Neural cell (in vitro differentiated cells): ENCODE data around the gene PAFAH1B1.

Source experiments
- CTCF ChIP-seq: fragments of 450-650 bp; IDR thresholded peaks from 2 replicates; pipeline ENCODE4 v1.5.1; 2014; ENCODE audit warnings: antibody characterized with exemption, mild to moderate bottlenecking, moderate library complexity; ENCODE audit not compliant: poor library complexity, severe bottlenecking
- EP300 ChIP-seq: fragments of 450-650 bp; conservative IDR thresholded peaks from 2 replicates; pipeline ENCODE4 v1.6.1; 2014; ENCODE audit warnings: antibody characterized with exemption, mild to moderate bottlenecking, moderate library complexity; ENCODE audit not compliant: poor library complexity, severe bottlenecking
- EZH2 ChIP-seq: fragments of 200-600, 300-800 bp; shearing (Covaris generic), sonication (generic); IDR thresholded peaks from 2 replicates; pipeline ENCODE4 v1.6.1; 2014; ENCODE audit warnings: antibody characterized with exemption, low read length, borderline replicate concordance, mild to moderate bottlenecking; ENCODE audit not compliant: insufficient read depth, poor library complexity, severe bottlenecking
- MXI1 ChIP-seq: fragments of 450-650 bp; conservative IDR thresholded peaks from 2 replicates; pipeline ENCODE4 v1.6.1; 2014; ENCODE audit warnings: antibody characterized with exemption, mild to moderate bottlenecking; ENCODE audit not compliant: poor library complexity, severe bottlenecking
- POLR2AphosphoS5 ChIP-seq: IDR thresholded peaks from 2 replicates; pipeline ENCODE4 v1.6.1; 2012
- RAD21 ChIP-seq: fragments of 450-650 bp; conservative IDR thresholded peaks from 2 replicates; pipeline ENCODE4 v1.6.1; 2014; ENCODE audit warnings: antibody characterized with exemption, mild to moderate bottlenecking, moderate library complexity
- REST ChIP-seq: IDR thresholded peaks from 2 replicates; pipeline ENCODE4 v1.6.1; 2012; ENCODE audit warnings: borderline replicate concordance
- SMC3 ChIP-seq: fragments of 450-650 bp; conservative IDR thresholded peaks from 2 replicates; pipeline ENCODE4 v1.6.1; 2014; ENCODE audit warnings: antibody characterized with exemption, mild to moderate bottlenecking, moderate library complexity; ENCODE audit not compliant: poor library complexity
- TAF1 ChIP-seq: IDR thresholded peaks from 2 replicates; pipeline ENCODE4 v1.6.1; 2012; ENCODE audit warnings: low read depth

GRCh38 chr17:2701996-2702741, 108.7 kb downstream of the PAFAH1B1 start:
- TF ChIP-seq REST (no peak), CTCF (no peak), RAD21 (no peak), EZH2 (no peak), EP300 (no peak), POLR2AphosphoS5 (no peak), MXI1 (no peak), TAF1 (no peak), SMC3 (no peak)
